ENCODE results near the gene KCNB1. TPM values are rescaled to one million over a fixed set of nuclear protein-coding genes. Genes with fewer than 3 reads are reported as not detected.

The KCNB1 gene
- total and polyA plus RNA-seq, 4 donors: under 0.01 to 3.4 (median 1.4) TPM

DNA sequence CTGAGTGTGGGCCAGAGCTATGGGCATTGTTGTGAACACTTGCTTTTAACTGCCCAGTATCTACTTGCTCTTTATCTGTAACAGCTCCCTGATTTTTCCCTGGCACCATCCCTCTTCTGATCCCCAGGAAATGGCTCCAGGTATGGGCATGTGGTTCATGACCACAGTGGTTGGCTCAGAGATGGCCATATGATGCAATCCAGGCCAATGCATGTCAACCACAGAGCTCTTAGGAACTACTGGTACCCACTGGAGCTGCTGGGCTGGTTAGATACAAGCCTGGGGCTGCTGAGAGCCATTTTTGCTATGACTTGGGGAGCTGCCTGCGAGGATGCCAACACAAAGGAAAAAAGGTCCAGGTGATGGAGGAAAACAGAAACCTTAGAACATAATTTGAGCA lies 55.6 kb downstream of the KCNB1 start:
- 0% methylated on average over 1 of the region's 1 CpG for WGBS
- TF ChIP-seq, protein P1, sequence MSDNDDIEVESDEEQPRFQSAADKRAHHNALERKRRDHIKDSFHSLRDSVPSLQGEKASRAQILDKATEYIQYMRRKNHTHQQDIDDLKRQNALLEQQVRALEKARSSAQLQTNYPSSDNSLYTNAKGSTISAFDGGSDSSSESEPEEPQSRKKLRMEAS (IDR thresholded peaks at IDR 0.05): no peak
- TF ChIP-seq YY1 (IDR thresholded peaks at IDR 0.05) (no peak), HNF4A (conservative IDR thresholded peaks at IDR 0.05) (no peak), RAD21 (IDR thresholded peaks at IDR 0.05) (no peak), EGR1 (IDR thresholded peaks at IDR 0.05; ENCODE audit: low read depth in 2 of 2) (no peak), REST (IDR thresholded peaks at IDR 0.05) (no peak), GABPA (IDR thresholded peaks at IDR 0.05 in 1 of 2, conservative IDR thresholded peaks at IDR 0.05 in 1 of 2) (no peak)
- H3K27ac ChIP-seq (ENCODE audit: low read depth in 1 of 2, low read length in 2 of 2): no peak overlapping the region
- H3K27me3 ChIP-seq (ENCODE audit: control insufficient read depth in 4 of 4, insufficient read depth in 4 of 4, low read length in 3 of 4): no peaks in the 10 kb centered on the region
- no peak overlapping the region for H3K4me3 ChIP-seq (ENCODE audit: low read depth in 1 of 3, low read length in 3 of 3)
- no peaks in the 10 kb centered on the region for H3K36me3 ChIP-seq (ENCODE audit: control insufficient read depth in 4 of 4, insufficient read depth in 3 of 4, low read depth in 1 of 4, low read length in 3 of 4)
- DNase-seq (ENCODE audit: low spot score): no peak
- H3K9me3 ChIP-seq (ENCODE audit: control insufficient read depth in 4 of 4, low read length in 3 of 4): no peaks in the 10 kb centered on the region
- H3K4me1 ChIP-seq (ENCODE audit: control insufficient read depth in 4 of 4, insufficient read depth in 4 of 4, low read length in 3 of 4): no peaks in the 10 kb centered on the region
- no peak overlapping the region for H3K9ac ChIP-seq (ENCODE audit: low read depth in 1 of 2, low read length in 2 of 2)

- Histone ChIP-seq H3K36me3 (ENCODE audit: control insufficient read depth in 4 of 4, insufficient read depth in 3 of 4, low read depth in 1 of 4, low read length in 3 of 4) (no peaks in the 10 kb centered on the region), H3K9me3 (ENCODE audit: control insufficient read depth in 4 of 4, low read length in 3 of 4) (no peaks in the 10 kb centered on the region), H3K4me3 (ENCODE audit: low read depth in 1 of 3, low read length in 3 of 3) (no peak overlapping the region), H3K27me3 (ENCODE audit: control insufficient read depth in 4 of 4, insufficient read depth in 4 of 4, low read length in 3 of 4) (no peaks in the 10 kb centered on the region), H3K27ac (ENCODE audit: low read depth in 1 of 2, low read length in 2 of 2) (no peak overlapping the region), H3K9ac (ENCODE audit: low read depth in 1 of 2, low read length in 2 of 2) (no peak overlapping the region), H3K4me1 (ENCODE audit: control insufficient read depth in 4 of 4, insufficient read depth in 4 of 4, low read length in 3 of 4) (no peaks in the 10 kb centered on the region)
- WGBS: 92% methylated on average over 5 of the region's 5 CpGs
- TF ChIP-seq RXRA (IDR thresholded peaks at IDR 0.05) (no peak), EGR1 (IDR thresholded peaks at IDR 0.05; ENCODE audit: low read depth in 2 of 2) (no peak), ATF3 (IDR thresholded peaks at IDR 0.05) (no peak)
- TF ChIP-seq, protein P2, sequence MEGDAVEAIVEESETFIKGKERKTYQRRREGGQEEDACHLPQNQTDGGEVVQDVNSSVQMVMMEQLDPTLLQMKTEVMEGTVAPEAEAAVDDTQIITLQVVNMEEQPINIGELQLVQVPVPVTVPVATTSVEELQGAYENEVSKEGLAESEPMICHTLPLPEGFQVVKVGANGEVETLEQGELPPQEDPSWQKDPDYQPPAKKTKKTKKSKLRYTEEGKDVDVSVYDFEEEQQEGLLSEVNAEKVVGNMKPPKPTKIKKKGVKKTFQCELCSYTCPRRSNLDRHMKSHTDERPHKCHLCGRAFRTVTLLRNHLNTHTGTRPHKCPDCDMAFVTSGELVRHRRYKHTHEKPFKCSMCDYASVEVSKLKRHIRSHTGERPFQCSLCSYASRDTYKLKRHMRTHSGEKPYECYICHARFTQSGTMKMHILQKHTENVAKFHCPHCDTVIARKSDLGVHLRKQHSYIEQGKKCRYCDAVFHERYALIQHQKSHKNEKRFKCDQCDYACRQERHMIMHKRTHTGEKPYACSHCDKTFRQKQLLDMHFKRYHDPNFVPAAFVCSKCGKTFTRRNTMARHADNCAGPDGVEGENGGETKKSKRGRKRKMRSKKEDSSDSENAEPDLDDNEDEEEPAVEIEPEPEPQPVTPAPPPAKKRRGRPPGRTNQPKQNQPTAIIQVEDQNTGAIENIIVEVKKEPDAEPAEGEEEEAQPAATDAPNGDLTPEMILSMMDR (IDR thresholded peaks at IDR 0.05; ENCODE audit: low read depth, low read length, missing input control): no peak
- no peak for DNase-seq (ENCODE audit: low spot score)
Observed at GRCh38 chr20:49426395-49426794, 56.1 kb downstream of the KCNB1 start.

DNA sequence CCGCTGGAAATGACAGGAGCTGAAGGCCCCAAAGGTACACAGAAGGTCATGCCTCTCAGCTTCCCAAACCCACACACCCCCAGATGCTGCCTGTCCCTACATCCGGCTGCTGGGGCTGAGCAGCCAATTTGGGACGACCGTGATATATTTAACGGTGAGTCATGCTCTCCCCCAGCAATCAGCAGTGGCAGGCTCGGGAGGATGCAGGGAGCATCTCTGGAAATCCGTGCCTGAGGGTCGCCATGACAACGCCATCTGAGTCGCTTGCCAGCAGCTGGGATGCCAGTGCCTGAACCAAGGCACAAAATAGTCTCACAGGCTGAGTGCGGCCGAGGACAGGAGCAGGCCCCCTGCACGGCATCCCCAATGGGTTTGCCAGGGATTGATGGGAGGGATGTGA lies 57.9 kb downstream of the KCNB1 start:
- TF ChIP-seq HNF4A (conservative IDR thresholded peaks at IDR 0.05) (no peak), FOXA2 (IDR thresholded peaks at IDR 0.05) (no peak), ZBTB33 (IDR thresholded peaks at IDR 0.05) (no peak), REST (IDR thresholded peaks at IDR 0.05) (no peak)

More for the DNA sequence above, 57.9 kb downstream of the KCNB1 start:
- H3K36me3 ChIP-seq (ENCODE audit: control insufficient read depth in 4 of 4, insufficient read depth in 3 of 4, low read depth in 1 of 4, low read length in 3 of 4): no peaks in the 10 kb centered on the region
- DNase-seq (ENCODE audit: low spot score): no peak
- H3K4me1 ChIP-seq (ENCODE audit: control insufficient read depth in 4 of 4, insufficient read depth in 4 of 4, low read length in 3 of 4): no peaks in the 10 kb centered on the region
- H3K9ac ChIP-seq (ENCODE audit: low read depth in 1 of 2, low read length in 2 of 2): no peak overlapping the region
- 79% methylated on average over 13 of the region's 13 CpGs for WGBS
- no peak overlapping the region for H3K27ac ChIP-seq (ENCODE audit: low read depth in 1 of 2, low read length in 2 of 2)
- H3K4me3 ChIP-seq (ENCODE audit: low read depth in 1 of 3, low read length in 3 of 3): no peak overlapping the region
- no peaks in the 10 kb centered on the region for H3K27me3 ChIP-seq (ENCODE audit: control insufficient read depth in 4 of 4, insufficient read depth in 4 of 4, low read length in 3 of 4)
- H3K9me3 ChIP-seq (ENCODE audit: control insufficient read depth in 4 of 4, low read length in 3 of 4): no peaks in the 10 kb centered on the region
